MM.1S (cell line): ENCODE measurements around the gene WDFY4.

ENCODE experiments used
- CTCF ChIP-seq: fragments of 300-600 bp; sonication (generic); IDR thresholded peaks from 2 replicates; pipeline ENCODE4 v1.5.1; 2016; ENCODE audit warnings: antibody characterized with exemption, low read length, mixed read lengths
- EZH2 ChIP-seq: fragments of 300-600 bp; sonication (generic); optimal IDR thresholded peaks from 2 replicates; pipeline ENCODE3; 2017; ENCODE audit warnings: low read depth, mild to moderate bottlenecking, antibody characterized with exemption, low read length, mixed read lengths

GRCh38 chr10:48799341-48800006, 114.8 kb downstream of the WDFY4 start:
- no peak for TF ChIP-seq CTCF
- TF ChIP-seq EZH2: no peak
